ENCODE results near the gene NKRF.

Gene NKRF

DNA sequence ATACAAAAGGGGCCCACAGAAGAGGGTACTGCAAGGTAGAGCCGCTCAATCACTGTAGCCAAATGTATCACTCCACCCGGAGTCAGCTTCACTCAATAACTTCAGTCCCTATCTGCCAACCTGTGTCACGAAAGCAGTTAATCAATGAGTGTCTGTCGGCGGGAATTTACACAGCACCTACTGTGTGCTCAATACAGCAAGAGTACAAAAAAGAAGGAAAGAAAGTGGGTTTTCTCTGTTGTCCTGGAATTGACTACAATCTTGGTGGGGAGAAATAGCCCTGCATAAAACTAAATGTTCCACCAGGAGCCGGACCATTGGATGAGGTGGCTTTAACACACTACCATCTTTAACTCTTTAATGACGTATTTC, 780 bp upstream of the NKRF start:
- no peak for DNase-seq

GRCh38 chrX:119605464-119606279, 552 bp downstream of the NKRF start:
- DNase-seq, result peak in 1 of 2 donors; percentile 9

DNA sequence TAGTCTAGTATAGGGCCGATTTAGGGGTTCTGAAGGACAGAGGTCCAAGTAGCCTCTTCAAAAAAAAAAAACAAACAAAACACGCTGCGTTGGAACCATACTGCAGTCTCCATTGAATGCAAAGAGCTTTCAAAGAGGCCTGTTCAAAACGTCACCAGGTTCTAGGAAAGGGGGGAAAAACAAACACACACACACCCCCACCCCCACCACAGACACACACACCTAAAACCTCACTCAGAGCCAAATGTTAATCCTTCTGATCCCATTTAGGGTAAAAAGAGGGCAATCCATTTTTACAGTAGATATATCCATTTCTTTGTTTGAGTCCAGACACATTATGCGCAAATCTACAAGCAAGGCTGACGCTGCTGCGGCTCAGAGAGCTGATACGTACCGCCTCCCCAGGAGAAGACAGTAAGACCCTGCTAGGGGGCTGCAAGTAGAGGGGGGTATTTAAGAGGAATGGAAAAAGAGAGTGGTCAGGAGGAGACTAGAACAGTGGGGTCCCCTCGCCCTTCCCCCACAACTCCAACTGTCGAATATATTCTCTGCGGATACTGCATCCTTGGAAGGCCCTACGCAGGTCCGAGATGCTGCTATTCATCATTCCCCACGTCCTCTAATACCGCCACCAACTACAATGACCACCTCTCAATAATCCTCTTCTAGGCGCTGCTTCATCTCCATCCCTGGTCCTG, 1.3 kb downstream of the NKRF start:
- no peak for DNase-seq

- no peak for DNase-seq
Observed at GRCh38 chrX:119602701-119603255, 3.4 kb downstream of the NKRF start.

GRCh38 chrX:119589810-119590209, 16.4 kb downstream of the NKRF start:
- no peak for DNase-seq

GRCh38 chrX:119583431-119584059, 22.7 kb downstream of the NKRF start:
- DNase-seq, result no peak

DNA sequence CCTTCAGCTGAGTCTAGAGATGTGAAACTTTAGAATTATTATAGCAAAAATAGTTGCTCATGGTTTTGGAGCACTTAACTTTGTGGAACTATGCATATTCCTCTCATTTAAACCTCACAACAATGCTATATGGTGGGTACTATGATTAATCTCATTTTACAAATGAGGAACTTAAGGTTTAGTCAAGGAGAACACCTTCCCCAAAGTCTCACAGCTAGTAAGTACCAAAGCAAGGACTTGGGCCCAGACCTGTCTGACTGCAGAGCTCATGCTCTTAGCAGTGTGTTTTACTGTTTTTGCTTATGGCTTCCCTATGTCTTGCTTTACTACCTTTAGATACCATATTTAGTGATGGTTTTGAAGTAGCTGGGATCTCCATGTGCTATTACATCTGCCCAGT, 26.8 kb downstream of the NKRF start:
- no peak for DNase-seq

- peak; percentile 88 to 91 for DNase-seq
Observed at GRCh38 chrX:119574394-119575266, 31.6 kb downstream of the NKRF start, which contains the start of gene UBE2A. TSS of gene UBE2A (plus strand) at chrX:119574563. CDS start at chrX:119574712, 149 bp downstream.

- peak; percentile 45 to 50 for DNase-seq
Observed at GRCh38 chrX:119573840-119574393, 32.3 kb downstream of the NKRF start.

DNA sequence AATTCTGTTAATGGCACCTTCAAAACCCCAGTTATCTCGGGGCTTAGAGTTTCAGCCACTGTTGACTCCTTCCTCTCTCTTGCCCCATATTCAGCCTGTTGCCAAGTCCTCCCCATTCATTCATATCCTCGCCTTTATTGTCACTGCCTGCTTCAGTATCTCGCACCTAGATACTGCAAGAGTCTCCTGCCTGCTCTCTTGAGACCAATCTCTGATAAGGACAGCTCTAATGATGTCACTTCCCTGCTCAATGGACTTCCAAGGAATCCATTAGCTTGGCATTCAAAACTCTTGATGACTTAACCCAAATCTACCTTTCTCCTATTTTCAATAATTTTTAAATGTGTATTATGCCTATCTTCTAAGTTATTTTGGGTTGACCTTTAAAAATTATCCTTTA, 33.0 kb downstream of the NKRF start:
- DNase-seq, result no peak

GRCh38 chrX:119570351-119570835, 35.8 kb downstream of the NKRF start:
- DNase-seq, result no peak

- DNase-seq, result peak; percentile 92 to 93
Observed at GRCh38 chrX:119565107-119565663, 41.0 kb downstream of the NKRF start, which contains the start of gene STEEP1. TSS of gene STEEP1 (minus strand) at chrX:119565409. CDS start at chrX:119565355, 54 bp downstream.

DNA sequence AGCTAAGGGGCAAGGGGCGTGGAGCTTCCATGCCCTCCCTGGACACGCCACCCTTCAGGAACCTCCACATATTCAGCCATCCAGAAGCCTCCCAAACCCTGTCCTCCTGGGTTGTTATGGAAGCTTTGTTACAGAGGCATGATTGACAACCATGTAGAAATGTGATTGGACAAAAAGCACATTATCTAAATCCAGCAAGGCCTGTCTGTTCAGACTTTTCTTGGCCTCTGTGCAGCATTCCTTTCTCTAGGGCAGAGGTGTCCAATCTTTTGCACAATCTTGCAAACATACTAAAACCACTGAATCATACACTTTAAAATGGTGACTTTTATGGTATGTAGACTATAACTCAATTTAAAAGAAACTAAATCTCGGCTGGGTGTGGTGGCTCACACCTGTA, 53.7 kb downstream of the NKRF start:
- DNase-seq, result no peak

- no peak for DNase-seq
Observed at GRCh38 chrX:119549327-119550016, 56.8 kb downstream of the NKRF start.

GRCh38 chrX:119541188-119541587, 65.0 kb downstream of the NKRF start:
- no peak for DNase-seq

GRCh38 chrX:119539872-119540271, 66.4 kb downstream of the NKRF start:
- DNase-seq, result no peak
